Occipital lobe (tissue), 2 donors: ENCODE measurements around the gene ST3GAL3. TPM values are rescaled to one million over a fixed set of nuclear protein-coding genes. Genes with fewer than 3 reads are reported as not detected.

Experiments used
- DNase-seq: peaks from one replicate; lab custom pipeline; 2025; lab: John Stamatoyannopoulos, UW
- total RNA-seq: library from RNA; depleted of rRNA; stranded (reverse); fragments of >200 nt; gene quantifications from one replicate; pipeline ENCODE4 v1.2.3, GENCODE V29; 2014

Gene ST3GAL3
- total RNA-seq, 1 donor from 2014 or later = 25.7 TPM

DNA sequence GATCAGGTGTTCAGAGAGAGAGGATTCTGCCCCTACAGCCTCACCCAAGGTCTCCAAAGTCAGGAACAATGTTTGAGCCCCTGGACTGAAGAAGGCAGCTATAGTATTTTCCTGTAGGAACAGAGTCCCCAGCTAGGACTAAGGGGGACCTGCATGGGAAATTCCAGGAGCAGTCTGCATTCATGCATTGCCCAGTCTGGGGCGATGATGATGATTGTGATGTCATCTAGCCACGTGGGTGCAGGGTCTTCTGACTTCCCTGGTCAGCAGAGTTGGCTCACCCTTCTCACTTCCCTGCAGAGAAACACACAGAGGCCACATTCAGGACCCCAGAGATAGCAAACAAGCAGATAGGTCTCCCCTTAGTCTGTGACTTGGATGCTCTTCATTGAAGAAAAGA lies 169.8 kb downstream of the ST3GAL3 start:
- no peak for DNase-seq

DNA sequence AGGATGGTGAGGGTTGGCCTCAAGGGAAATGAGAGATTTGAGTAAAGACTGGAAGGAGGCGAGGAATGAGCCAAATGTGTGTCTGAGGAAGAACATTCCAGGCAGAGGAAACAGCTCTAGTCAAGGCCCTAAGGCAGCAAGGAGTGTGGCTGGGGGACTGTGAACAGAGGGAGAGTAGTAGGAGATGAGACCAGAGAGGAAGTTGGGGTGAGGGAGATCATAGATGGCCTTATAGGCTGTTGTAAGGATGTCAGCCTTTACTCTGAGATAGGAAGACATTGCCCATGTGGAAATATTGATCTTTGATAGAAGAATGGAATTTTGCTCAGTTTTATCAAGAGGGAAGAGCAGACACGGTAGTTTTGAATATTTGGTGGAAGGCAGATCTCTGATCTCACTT lies 171.1 kb downstream of the ST3GAL3 start:
- DNase-seq = no peak

DNA sequence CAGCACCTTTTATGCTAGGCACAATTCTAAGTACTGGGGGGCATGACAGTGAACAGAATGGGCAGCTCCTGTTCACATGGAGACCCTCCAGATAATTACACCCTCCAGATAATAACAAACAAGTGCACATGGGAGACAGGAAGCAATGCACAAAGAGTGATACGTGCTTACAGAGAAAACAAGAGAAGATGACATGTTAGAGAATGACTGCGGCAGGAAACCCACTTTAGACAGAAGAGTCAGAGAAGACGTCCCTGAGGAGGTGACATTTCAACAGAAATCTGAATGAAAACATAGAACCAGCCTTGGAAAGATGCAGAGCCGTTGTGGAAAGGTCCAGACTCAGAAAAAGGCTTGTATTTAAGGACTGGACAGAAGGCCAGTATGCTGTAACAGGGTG lies 171.5 kb downstream of the ST3GAL3 start:
- no peak for DNase-seq

DNA sequence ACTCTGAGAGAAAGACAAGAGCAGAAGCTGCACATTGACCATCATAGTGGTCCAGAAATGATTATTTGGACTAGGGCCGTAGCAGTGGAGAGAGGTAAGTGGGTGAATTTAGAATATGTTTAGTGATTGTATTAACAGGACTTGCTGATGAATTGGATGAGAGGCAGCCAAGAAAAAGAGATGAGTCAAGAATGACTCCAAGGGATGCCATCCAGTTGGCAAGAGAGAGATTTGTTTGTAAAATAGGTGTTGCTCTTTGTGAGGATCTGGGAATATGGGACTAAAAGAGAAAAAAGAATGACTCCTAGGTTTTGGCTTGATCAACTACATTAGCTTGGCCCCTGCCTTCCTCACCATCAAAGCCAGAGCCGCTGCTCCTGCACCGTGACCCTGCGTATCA lies 172.1 kb downstream of the ST3GAL3 start:
- no peak for DNase-seq

DNA sequence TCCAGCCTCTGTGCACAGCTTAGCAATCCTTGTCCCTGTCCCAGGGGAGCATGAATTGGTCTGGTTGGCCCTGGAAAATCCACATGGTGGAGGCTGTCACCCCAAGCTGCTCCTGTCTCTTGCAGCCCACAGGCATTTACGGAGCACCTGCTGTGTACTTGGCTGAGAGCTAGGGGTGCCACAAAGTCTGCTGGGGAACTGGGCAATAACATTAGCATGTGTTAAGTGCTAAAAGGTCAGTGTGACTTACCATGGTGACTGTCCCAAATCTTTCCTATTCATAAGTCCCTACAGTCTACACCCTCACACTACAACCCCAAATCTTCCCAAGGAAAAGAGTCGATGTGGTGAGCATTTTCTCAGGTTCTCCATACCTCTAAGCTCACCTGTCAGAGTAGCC lies 172.7 kb downstream of the ST3GAL3 start:
- DNase-seq = no peak

DNA sequence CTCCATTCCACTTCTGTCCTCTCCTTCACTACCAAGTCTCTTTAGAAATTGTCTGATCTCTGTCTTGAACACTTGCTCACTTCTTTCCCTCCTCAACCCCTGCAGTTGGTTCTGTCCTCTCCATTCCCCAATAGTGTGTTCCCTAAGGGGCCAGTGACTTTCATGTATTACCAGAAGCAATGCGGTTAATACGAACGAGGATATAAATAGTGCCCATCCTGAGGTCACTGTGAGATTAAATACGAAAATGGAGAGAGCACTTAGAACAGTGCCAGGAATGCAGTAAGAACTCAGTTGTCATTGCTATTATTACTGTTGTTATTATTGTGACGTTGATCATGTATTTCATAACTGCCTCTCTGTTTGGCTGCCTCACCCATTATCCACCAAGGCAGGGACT lies 173.3 kb downstream of the ST3GAL3 start:
- no peak for DNase-seq

DNA sequence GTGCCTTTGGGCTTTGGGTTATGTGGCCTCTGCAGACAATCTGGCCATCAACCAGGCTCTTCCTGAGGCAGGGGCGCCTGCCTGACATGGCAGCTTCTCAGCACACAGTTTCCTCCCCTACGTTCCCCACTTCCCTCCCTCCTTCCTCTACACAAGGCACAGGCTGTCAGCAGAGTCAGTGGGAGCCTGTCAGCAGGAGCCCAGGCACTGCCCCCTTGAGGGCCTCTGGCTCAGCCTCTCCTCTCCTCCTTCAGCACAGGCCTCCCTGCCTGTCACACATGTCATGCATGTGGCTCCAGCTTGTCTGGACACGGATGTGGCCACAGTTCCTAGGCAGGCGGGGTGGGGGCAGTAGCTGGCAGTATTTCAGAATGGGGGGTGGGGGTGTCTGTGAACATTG lies 174.1 kb downstream of the ST3GAL3 start:
- DNase-seq = no peak

DNA sequence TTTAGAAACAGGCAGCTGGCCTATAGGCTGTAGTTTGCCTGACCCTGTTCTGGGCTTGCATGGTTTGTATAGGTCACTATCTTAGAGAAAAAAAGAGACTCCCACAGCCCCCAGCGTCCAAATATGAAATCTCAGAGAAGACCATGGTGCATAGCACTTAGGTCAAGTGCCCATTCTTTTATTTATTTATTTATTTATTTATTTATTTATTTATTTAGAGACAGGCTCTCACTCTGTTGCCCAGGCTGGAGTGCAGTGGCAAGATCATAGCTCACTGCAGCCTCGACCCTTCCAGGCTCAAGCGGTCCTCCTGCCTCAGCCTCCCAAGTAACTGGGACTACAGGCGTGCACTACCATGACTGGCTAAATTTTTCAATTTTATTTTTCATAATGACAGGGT lies 175.4 kb downstream of the ST3GAL3 start:
- DNase-seq = no peak

DNA sequence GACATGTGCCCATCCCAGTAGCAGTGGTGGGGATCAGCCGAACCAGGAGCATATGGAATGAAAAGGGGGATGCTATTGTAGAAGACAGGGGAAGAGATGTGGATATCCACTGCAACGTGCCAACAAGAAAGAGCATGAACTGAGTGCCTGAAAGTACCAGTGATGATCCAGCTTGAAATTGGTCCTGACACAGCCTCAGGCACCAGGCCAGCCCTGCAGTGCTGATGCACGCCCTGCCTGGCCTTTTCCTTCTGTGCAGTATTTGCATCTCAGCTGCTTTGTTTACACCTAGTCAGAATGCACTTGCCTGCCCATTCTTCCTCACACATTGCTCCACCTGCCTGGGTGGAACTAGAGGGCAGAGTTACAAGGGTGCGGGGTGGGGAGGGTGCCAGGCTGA lies 176.0 kb downstream of the ST3GAL3 start:
- no peak for DNase-seq

DNA sequence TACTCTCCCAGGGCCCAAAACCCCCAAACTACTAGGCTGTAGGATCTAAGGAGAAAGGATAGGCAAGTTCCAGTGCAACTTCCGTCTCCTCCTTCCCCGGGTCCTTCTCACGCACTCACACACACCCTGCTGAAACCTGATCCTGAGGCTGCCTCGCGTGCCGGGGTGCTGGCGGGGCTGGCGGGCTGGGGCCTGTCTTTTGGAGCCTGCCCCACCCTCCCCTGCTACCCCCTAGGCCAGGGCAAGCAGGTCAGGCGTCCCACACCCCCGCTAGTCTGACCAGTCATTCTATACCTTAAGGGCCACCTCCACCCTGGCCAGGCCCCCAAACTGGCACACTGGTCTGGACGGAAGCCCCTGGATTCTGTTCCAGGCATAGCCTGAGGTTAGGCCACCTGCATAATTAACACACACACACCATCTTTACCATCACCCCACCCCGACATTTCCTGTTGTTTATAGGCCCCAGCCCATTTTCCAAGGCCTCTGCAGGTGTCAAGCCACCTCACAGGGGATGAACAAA lies 178.0 kb downstream of the ST3GAL3 start:
- no peak for DNase-seq

DNA sequence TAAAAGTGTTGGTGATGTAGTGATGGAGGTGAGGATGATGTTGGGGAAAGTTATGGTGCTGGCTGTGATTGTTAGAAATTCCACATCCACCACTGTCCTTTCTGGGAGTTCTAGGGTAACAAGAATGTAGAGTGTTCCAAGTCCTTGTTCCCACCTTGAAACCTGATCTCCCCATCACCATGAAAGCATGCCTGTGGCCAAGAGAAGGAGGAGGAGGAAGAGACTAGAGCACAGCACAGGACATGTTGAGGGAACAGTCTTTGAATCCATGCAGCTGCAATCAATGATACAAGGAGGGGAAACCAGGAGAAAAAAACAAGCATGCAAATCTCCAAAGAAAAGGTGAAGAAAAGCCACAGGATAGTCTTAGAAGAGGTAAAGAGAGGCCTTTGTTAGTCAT lies 180.4 kb downstream of the ST3GAL3 start:
- no peak for DNase-seq

DNA sequence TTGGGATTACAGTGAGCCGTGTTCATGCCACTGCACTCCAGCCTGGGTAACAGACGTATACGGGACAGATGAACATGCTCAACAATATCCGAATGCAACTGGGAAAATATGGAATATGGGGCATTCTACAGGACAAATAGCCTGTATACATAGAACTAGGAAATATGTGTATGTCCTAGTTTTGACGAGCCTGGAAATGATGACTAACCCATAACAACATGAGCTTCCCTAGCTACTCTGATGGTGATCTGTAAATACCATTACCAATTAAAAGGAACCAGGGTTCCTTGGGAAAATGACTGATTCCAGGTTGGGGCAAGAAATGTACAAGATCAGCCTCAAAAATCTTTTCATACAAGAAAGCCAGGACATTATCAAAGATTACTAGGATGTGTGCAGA lies 183.5 kb downstream of the ST3GAL3 start:
- DNase-seq = no peak

DNA sequence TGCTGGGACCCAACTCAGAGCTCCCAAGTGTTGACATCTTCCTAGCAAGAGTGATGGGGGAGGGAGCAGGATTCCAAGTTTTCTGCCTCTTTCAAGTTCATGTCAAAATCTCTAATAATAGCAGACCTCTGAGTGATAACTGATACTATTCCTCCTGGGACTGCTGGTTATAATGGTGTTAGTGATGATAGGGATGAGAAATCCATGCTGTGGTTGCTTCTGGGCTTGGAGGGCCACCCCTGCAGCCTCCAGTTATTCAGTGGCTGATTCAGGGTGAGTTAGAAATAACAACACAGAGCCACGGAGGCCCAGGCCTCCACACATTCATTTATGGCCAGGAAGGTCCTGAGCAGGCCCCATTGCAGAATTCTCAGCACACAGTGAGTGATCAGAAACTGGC lies 185.7 kb downstream of the ST3GAL3 start:
- DNase-seq = no peak

DNA sequence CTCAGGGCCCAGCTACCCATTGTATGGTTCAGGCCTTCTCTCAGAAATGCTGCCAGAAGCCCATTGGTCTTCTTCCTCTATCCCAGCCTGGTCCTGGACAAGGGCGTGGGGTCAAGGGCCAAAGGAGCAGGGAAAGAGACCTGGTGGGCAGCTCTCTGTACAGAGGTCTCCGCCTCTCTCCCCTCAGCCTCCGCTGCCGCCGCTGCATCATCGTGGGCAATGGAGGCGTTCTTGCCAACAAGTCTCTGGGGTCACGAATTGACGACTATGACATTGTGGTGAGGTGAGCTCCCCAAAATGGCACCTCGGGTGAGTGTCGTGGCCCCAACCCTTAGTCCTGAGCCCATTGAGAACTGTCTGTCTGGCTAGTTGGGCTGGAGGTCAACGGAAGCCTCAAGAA lies 191.6 kb downstream of the ST3GAL3 start:
- no peak for DNase-seq

DNA sequence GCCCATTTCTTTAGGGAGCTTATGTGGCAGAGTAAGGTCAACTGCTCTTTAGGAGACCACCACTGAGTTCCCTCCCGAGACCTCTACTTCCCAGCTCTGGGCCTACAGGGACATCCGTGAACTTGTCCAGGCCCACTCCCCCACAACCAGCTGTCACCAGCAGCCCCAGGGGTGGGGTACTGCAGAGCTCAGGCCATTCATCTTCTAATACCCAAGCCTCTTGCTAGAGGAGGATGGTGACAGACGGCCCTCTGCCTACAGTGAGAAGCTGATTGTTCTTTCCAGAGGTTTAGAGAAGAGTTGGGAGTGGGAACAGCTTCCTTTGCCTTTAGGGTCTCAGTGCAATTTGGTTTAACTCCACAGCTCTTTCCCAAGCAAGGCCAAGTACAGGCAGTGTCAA lies 193.1 kb downstream of the ST3GAL3 start:
- DNase-seq = no peak

DNA sequence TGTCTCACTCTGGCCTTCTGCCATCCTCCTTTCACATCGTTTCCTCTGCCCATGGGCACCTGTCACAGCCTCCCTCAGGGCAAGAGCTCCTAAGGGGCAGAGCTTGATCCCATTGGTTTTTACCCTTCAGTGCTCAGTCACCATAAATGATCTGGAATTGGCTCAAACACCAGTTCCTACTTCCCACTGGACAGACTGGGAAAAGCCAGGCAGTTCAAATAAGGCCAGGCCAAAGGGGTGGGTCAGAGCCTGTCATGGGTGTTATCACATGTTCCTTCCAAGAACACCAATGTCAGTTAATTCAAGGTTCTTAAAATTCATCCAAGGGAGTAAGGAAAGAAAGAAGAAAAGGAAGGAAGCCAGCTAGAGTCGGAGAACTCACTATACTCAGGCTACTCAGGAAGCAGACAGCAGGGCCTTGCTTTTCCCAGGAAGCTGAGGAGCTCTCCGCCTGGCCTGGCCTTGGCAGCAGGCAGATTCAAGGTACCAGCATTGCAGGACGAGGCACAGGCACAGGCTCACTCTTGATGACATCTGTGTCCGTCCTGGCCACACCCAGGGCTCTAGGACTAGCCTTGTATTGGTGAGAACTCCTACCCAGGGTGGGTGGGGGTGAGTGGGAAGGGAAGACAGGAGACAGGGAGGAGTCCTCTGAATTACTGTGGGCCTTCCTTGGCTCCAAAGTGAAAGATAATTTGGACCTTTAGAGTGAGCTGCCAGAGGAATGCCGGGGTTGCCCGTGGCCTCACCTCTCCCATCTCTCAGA lies 194.0 kb downstream of the ST3GAL3 start:
- no peak for DNase-seq

DNA sequence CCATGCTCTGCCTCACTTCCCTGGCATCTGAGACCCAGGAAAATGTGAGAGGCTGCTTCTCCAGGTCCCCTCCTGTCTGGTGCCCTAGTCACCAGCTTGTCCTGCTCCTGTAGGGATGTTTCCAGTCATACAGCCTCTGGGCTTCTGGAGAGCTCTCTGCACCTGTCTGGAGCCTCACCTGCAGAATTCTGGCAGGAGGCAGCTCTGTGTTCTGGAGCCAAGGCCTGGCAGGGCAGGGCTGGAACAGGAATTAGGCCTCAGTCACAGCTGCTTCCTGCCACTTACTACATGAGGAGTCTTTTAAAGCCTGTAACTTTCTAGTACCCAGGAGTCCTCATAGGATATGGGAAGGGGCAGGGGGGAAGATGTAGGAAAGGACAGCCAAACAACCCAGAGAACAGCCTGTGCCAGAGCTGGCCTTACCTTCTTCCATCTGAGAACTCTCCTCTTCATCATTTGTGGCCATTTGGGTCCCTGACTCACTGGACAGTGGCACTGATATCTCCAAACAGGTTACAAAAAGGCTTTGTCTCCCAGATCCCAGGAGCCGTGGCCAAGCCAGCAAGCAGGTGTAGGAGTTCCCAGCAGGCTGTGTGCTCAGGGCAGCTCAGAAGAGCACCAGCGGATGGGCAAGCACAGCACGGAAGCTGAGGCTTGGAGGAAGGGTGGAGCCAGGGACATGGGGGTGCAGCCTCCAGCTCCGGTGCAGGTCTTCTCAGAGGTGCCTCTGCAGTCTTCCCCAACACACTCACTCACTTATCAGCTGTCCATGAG lies 194.9 kb downstream of the ST3GAL3 start:
- no peak for DNase-seq

DNA sequence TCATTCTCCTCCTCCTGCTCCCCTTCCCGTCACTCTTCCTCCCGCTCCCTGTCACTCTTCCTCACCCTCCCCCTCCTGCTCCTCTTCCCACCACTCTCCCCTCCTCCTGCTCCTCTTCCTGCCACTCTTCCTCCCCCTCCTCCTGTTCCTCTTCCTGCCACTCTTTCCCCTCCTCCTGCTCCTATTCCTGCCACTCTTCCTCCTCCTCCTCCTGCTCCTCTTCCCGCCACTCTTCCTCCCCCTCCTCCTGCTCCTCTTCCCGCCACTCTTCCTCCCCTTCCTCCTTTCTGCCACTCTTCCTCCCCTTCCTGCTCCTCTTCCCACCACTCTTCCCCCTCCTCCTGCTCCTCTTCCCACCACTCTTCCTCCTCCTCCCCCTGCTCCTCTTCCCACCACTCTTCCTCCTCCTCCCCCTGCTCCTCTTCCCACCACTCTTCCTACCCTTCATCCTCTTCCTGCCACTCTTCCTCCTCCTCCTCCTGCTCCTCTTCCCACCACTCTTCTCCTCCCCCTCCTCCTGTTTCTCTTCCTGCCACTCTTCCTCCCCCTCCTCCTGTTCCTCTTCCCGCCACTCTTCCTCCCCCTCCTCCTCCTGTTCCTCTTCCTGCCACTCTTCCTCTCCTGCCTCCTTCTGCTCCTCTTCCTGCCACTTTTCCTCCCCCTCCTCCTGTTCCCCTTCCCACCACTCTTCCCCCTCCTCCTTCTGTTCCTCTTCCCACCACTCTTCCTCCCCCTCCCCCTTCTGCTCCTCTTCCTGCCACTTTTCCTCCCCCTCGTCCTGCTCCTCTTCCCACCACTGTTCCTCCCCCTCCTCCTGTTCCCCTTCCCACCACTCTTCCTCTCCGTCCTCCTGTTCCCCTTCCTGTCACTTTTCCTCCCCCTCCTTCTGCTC lies 197.6 kb downstream of the ST3GAL3 start:
- DNase-seq = no peak

DNA sequence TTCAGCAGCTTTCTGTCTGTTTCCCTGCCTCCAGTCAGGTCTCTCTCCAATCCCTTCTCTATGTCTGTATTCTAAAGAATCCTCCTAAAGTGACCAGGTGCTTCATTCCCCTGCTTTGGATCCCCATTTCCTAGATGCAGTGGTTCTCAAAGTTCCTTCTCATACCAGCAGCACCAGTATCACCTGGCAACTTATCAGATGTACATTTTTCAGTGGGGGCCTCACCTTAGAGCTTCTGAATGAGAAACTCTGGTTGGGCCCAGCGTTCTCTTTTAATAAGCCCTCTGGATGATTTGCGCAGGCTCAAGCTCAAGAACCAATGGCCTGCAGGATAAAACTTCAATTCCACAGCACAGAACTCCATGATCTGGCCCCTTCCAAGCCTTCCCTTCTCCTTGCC lies 200.9 kb downstream of the ST3GAL3 start:
- DNase-seq = no peak

DNA sequence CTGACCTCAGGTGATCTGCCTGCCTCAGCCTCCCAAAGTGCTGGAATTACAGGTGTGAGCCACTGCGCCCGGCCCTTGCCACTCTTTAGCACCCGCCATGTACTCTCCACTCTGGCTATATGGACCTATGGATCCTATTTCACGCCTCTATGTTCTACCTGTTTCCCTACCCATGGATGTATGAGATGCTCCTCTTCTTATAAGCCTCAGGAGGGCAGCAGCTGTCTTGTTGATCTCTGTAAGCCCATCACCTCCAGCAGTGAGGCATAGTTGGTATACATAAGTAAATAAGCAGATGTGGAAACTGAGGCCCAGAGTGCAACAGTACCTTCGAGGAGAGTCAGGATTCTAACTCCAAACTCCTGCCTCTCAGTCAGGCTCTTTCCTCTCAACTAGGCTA lies 201.5 kb downstream of the ST3GAL3 start:
- DNase-seq = no peak

DNA sequence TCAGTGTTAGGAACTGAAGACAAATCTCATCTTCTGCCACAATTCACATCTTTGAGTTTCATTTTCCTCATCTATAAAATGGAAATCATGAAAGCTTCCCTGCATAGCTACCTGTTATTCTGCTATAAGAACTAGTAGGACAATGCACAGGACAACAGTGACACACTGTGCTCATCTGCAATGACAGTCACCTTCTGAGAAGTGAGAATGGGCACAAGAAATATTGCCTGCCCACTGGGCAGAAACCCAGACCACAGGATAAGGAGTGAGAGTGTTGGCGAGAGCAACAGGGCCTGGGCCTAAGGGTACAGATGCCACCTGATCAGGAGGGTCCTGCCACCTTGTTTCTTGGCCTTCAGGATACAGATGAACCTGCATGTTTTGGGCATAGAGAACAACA lies 203.0 kb downstream of the ST3GAL3 start:
- DNase-seq = no peak

DNA sequence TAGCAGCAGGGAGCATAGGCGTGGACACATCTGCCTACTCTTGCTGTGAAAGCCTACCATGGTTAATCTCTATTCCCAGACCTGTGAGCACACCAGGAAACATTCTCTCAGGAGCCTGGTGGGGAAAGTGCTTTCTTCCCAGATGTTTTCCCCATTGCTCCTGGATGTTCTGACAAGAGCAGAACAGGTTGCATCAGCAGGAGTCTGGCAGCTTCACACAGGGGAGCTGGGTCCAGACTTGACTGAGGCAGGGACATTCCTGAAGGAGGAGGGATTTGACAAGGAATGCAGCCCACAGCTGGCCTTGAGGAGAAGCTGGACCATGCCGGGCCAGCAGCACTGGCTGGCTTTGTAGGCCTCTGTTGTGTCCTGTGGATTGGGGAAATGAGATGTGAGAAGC lies 205.3 kb downstream of the ST3GAL3 start:
- no peak for DNase-seq
